HepG2 (cell line): ENCODE data around the gene RAPSN. TPM values are rescaled to one million over a fixed set of nuclear protein-coding genes. Genes with fewer than 3 reads are reported as not detected.

Source experiments
- ADNP ChIP-seq: sonication (generic); formaldehyde crosslinking; IDR thresholded peaks from 2 replicates; pipeline ENCODE4 v1.4.0; 2020; ENCODE audit warnings: missing genetic modification reagents
- BCL3 ChIP-seq: sonication (generic); formaldehyde crosslinking; IDR thresholded peaks from 2 replicates; pipeline ENCODE4 v1.5.1; 2020; ENCODE audit warnings: mild to moderate bottlenecking, missing genetic modification reagents, moderate library complexity
- CBX1 ChIP-seq: IDR thresholded peaks from one replicate; pipeline ENCODE4 v1.6.1; 2016; ENCODE audit warnings: antibody characterized with exemption, low read depth
- DBP ChIP-seq: sonication (generic); formaldehyde crosslinking; IDR thresholded peaks from 2 replicates; pipeline ENCODE4 v1.4.0; 2020; ENCODE audit warnings: missing genetic modification reagents; ENCODE audit errors: not compliant biosample characterization
- FOXA1 ChIP-seq, 2 experiments: fragments of 450-650 bp in 1 of 2; sonication (generic) in 1 of 2; formaldehyde crosslinking in 1 of 2; IDR thresholded peaks; 2 replicates each; pipeline versions ENCODE4 v1.4.0 to v1.6.1; 2016 to 2020; ENCODE audit warnings: missing genetic modification reagents in 1 of 2
- JARID2 ChIP-seq: sonication (generic); formaldehyde crosslinking; IDR thresholded peaks from 2 replicates; pipeline ENCODE4 v1.8.1; 2023; ENCODE audit warnings: missing genetic modification reagents, inconsistent platforms; ENCODE audit not compliant: insufficient replicate concordance
- KDM5A ChIP-seq: fragments of 200-600 bp; sonication (generic); IDR thresholded peaks from 2 replicates; pipeline ENCODE4 v1.7.0; 2018; ENCODE audit warnings: antibody characterized with exemption, mild to moderate bottlenecking, low read length, borderline replicate concordance
- KDM6A ChIP-seq: IDR thresholded peaks from 2 replicates; pipeline ENCODE4 v1.6.1; 2016; ENCODE audit warnings: low read depth
- MAF1 ChIP-seq: sonication (generic); formaldehyde crosslinking; IDR thresholded peaks from 2 replicates; pipeline ENCODE4 v1.5.0; 2020; ENCODE audit warnings: missing genetic modification reagents, borderline replicate concordance
- MAFG ChIP-seq: sonication (generic); formaldehyde crosslinking; IDR thresholded peaks from 2 replicates; pipeline ENCODE4 v1.5.1; 2020; ENCODE audit warnings: mild to moderate bottlenecking, missing genetic modification reagents
- MAX ChIP-seq: IDR thresholded peaks from 2 replicates; pipeline ENCODE4 v1.6.1; 2012; ENCODE audit warnings: inconsistent platforms
- NCOA5 ChIP-seq: sonication (generic); formaldehyde crosslinking; IDR thresholded peaks from 2 replicates; pipeline ENCODE4 v1.4.0; 2020; ENCODE audit warnings: missing genetic modification reagents
- NFIC ChIP-seq: IDR thresholded peaks from 2 replicates; pipeline ENCODE4 v1.6.1; 2012; ENCODE audit warnings: mild to moderate bottlenecking, low read length, inconsistent platforms
- RARA ChIP-seq: IDR thresholded peaks from 2 replicates; pipeline ENCODE4 v1.6.1; 2016; ENCODE audit warnings: missing genetic modification reagents, missing compliant biosample characterization
- SUZ12 ChIP-seq: fragments of 150-350 bp; IDR thresholded peaks from 2 replicates; pipeline ENCODE4 v1.6.1; 2014; ENCODE audit warnings: low read depth, low read length
- TOE1 ChIP-seq: sonication (generic); formaldehyde crosslinking; IDR thresholded peaks from 2 replicates; pipeline ENCODE4 v1.4.0; 2020; ENCODE audit warnings: mild to moderate bottlenecking, missing genetic modification reagents
- ZMAT5 ChIP-seq: sonication (generic); formaldehyde crosslinking; IDR thresholded peaks from 2 replicates; pipeline ENCODE4 v1.5.0; 2020; ENCODE audit warnings: mild to moderate bottlenecking, low read depth, missing genetic modification reagents, borderline replicate concordance
- ZNF296 ChIP-seq: sonication (generic); formaldehyde crosslinking; conservative IDR thresholded peaks from 2 replicates; pipeline ENCODE4 v1.5.0; 2020; ENCODE audit warnings: mild to moderate bottlenecking, missing genetic modification reagents
- ZNF468 ChIP-seq: sonication (generic); formaldehyde crosslinking; IDR thresholded peaks from 2 replicates; pipeline ENCODE4 v1.8.0; 2022; ENCODE audit warnings: mild to moderate bottlenecking, moderate library complexity, missing genetic modification reagents
- ZNF501 ChIP-seq: sonication (generic); formaldehyde crosslinking; IDR thresholded peaks from 2 replicates; pipeline ENCODE4 v1.5.1; 2020; ENCODE audit warnings: mild to moderate bottlenecking, moderate library complexity, missing genetic modification reagents
- ZNF543 ChIP-seq: sonication (generic); formaldehyde crosslinking; IDR thresholded peaks from 2 replicates; pipeline ENCODE4 v1.4.0; 2020; ENCODE audit warnings: mild to moderate bottlenecking, missing genetic modification reagents
- ZNF563 ChIP-seq: sonication (generic); formaldehyde crosslinking; IDR thresholded peaks from 2 replicates; pipeline ENCODE4 v1.8.0; 2022; ENCODE audit warnings: mild to moderate bottlenecking, moderate library complexity, missing genetic modification reagents
- ZSCAN21 ChIP-seq: sonication (generic); formaldehyde crosslinking; IDR thresholded peaks from 2 replicates; pipeline ENCODE4 v1.8.0; 2022; ENCODE audit warnings: mild to moderate bottlenecking, missing genetic modification reagents, moderate library complexity, borderline replicate concordance
- polyA plus RNA-seq, 8 experiments: library from polyadenylated mRNA; depleted of rRNA in 3 of 8; stranded (reverse) in 7 of 8; unstranded in 1 of 8; fragments of >200 nt; fragmentation: Illumina TruSeq in 4 of 8; extraction: Trizol in 4 of 8; gene quantifications; 2 replicates each; pipeline versions ENCODE4 v1.2.1 to v1.2.3, GENCODE V29; 2011 to 2016; ENCODE audit warnings: low read depth in 4 of 8, missing spikeins in 1 of 8, mixed read lengths in 1 of 8; ENCODE audit not compliant: insufficient read depth in 1 of 8
- total RNA-seq, 5 experiments: library from RNA; depleted of rRNA; stranded (reverse); fragments of >200 nt; fragmentation: Illumina TruSeq; extraction: Trizol; gene quantifications; 2 replicates each; pipeline ENCODE4 v1.2.3, GENCODE V29; 2016; ENCODE audit warnings: low read depth in 1 of 5
- TF ChIP-seq, protein P1 (sequence below): sonication (generic); formaldehyde crosslinking; IDR thresholded peaks from 2 replicates; pipeline ENCODE4 v1.8.0; 2022; ENCODE audit warnings: missing genetic modification reagents, mild to moderate bottlenecking, moderate library complexity, borderline replicate concordance

Gene RAPSN
- total and polyA plus RNA-seq, 2 of the 13 experiments (the other 11 are each of a cell fraction or from before 2014, with no cell fraction given): 0.15 to 1.2 TPM

DNA sequence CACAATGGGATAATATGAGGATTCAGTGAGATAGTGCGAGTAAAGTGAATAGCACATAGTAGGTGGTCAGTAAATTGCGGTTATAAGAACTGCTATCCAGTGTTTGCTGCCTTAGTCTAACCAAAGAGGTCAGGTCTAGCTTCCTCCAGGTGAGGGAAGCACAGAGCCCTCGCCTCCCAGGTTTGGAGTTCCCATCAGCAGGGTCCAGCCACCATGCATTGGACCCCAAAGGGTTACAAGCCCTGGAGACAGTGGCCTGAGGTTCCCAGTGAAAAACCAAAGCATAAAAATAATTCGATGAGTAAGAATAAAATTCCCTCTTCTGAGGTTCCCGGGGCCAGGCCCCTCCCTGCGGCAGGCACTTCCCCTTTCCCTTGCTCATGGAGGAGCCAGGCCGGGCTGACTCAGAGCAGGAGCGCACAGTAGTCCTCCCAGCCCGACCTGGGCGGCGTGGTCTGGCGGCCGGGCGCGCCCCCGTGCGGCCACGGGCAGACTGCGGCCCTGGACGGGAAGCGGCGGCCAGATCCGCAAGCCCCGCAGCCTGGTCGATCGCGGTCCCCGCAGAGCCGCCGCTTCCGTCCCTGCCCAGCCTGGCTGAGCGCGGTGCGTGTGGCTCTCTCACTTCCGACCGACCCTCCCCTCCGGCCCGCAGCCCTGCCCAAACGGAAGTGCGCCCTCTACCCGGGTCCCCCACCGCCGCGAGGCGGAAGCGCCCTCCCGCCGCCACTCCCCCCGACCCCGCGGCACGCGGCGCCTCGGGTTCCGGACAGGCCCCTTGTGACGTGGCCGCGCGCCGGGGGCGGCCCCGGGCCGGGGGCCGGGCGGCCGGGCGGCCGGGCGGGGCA is 41.0 kb downstream of the RAPSN start, which contains the start of gene SLC39A13 (continued):
- no peak for TF ChIP-seq DBP (CRISPR knock-in tag)
- 0 out of 2 replicates have a peak, but pooled peaks have one; percentile 63 for TF ChIP-seq ZNF468
- 0 out of 2 replicates have a peak, but pooled peaks have one; percentile 67 for TF ChIP-seq TOE1
- TF ChIP-seq ZSCAN21: peak; percentile 82
- no peak; the same call in 1 of the 2 replicates for TF ChIP-seq ZNF543 (CRISPR knock-in tag)
- peak; percentile 78 for TF ChIP-seq MAX
- peak; percentile 40; the same call in 1 of the 2 replicates for TF ChIP-seq ZNF501 (CRISPR knock-in tag)
- peak; percentile 76 for TF ChIP-seq ZNF563 (CRISPR knock-in tag)
- TF ChIP-seq ADNP (CRISPR knock-in tag): peak; percentile 86
- TF ChIP-seq RARA (CRISPR knock-in tag): peak; percentile 21; the same call in 1 of the 2 replicates
- no peak for TF ChIP-seq MAFG
- TF ChIP-seq, protein P1, sequence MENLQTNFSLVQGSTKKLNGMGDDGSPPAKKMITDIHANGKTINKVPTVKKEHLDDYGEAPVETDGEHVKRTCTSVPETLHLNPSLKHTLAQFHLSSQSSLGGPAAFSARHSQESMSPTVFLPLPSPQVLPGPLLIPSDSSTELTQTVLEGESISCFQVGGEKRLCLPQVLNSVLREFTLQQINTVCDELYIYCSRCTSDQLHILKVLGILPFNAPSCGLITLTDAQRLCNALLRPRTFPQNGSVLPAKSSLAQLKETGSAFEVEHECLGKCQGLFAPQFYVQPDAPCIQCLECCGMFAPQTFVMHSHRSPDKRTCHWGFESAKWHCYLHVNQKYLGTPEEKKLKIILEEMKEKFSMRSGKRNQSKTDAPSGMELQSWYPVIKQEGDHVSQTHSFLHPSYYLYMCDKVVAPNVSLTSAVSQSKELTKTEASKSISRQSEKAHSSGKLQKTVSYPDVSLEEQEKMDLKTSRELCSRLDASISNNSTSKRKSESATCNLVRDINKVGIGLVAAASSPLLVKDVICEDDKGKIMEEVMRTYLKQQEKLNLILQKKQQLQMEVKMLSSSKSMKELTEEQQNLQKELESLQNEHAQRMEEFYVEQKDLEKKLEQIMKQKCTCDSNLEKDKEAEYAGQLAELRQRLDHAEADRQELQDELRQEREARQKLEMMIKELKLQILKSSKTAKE (CRISPR knock-in tag): peak; percentile 39; the same call in 1 of the 2 replicates
- TF ChIP-seq ZMAT5 (CRISPR knock-in tag): no peak
- no peak for TF ChIP-seq NFIC
- TF ChIP-seq ZNF296 (CRISPR knock-in tag): no peak
- peak; percentile 17; the same call in 1 of the 2 replicates for TF ChIP-seq MAF1 (CRISPR knock-in tag)
- TF ChIP-seq KDM5A: peak; percentile 42; the same call in 1 of the 2 replicates
- TF ChIP-seq SUZ12: no peak
- no peak for TF ChIP-seq JARID2 (CRISPR knock-in tag)
- 0 out of 2 replicates have a peak, but pooled peaks have one; percentile 5 for TF ChIP-seq KDM6A
- no peak for TF ChIP-seq CBX1
- TF ChIP-seq BCL3: peak; percentile 89; the same call in 1 of the 2 replicates
- no peak for TF ChIP-seq NCOA5 (CRISPR knock-in tag)
- no peak for TF ChIP-seq FOXA1 (IDR thresholded peaks at IDR 0.05)
- TF ChIP-seq FOXA1 (CRISPR knock-in tag; IDR thresholded peaks at IDR 0.05): peak; percentile 35; the same call in 1 of the 2 replicates
